ENCODE data around the gene MBD4. TPM values are rescaled to one million over a fixed set of nuclear protein-coding genes. Genes with fewer than 3 reads are reported as not detected.

Gene MBD4
- total RNA-seq, 2 donors from 2014 or later, result 23.0 to 32.5 TPM

DNA sequence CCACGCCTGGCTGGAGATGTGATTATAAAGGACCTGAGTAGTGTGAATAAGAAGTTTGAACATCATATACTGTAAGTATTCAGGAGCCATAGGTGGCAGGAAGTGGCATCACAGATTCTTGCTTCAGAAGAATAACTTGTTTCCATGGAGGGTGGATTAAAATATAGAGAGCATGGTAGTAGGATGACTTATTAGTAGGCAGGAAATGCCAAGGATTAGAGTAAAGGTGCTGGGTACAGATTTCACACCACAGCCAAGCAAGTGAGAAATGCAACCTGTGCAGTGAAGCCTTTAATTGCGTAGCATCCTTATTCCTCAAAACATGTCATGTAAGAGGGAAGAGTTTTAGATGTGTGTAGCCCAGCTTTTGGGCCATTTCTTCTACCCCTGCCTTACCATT lies 31.1 kb upstream of the MBD4 start:
- Histone ChIP-seq H3K27ac (no peak overlapping the region), H3K4me1 (ENCODE audit: control insufficient read depth in 1 of 2, low read depth in 2 of 2) (no peaks in the 10 kb centered on the region), H3K4me3 (no peak overlapping the region), H3K9me3 (no peaks in the 10 kb centered on the region), H3K27me3 (replicated peaks; ENCODE audit: insufficient read depth) (no peaks in the 10 kb centered on the region), H3K36me3 (peaks cover 5% of the 10 kb centered on the region)
- TF ChIP-seq, protein P1, sequence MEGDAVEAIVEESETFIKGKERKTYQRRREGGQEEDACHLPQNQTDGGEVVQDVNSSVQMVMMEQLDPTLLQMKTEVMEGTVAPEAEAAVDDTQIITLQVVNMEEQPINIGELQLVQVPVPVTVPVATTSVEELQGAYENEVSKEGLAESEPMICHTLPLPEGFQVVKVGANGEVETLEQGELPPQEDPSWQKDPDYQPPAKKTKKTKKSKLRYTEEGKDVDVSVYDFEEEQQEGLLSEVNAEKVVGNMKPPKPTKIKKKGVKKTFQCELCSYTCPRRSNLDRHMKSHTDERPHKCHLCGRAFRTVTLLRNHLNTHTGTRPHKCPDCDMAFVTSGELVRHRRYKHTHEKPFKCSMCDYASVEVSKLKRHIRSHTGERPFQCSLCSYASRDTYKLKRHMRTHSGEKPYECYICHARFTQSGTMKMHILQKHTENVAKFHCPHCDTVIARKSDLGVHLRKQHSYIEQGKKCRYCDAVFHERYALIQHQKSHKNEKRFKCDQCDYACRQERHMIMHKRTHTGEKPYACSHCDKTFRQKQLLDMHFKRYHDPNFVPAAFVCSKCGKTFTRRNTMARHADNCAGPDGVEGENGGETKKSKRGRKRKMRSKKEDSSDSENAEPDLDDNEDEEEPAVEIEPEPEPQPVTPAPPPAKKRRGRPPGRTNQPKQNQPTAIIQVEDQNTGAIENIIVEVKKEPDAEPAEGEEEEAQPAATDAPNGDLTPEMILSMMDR (IDR thresholded peaks at IDR 0.05), result no peak
- no peak for ATAC-seq (ENCODE audit: insufficient number of reproducible peaks, low FRiP score, low read depth)
- DNase-seq (ENCODE audit: low spot score), result no peak

DNA sequence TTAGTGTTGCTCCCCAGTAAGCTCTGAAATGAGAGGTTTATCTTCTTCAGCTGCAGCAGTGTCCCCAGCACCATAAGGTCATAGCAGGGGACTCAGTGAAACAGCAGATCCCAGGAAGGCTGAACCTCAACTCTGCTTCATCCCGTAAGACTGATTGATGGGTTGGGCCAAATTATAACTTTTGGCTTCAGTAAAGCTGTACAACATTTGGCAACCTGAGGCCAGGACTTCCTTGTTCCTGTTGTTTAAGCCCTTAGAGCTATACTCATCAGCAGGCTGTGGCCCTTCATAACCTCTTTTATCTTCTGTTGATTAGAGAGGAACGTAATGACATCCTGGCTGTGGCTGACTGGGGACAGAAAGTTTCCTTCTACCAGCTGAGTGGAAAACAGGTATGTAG lies 29.3 kb upstream of the MBD4 start:
- Histone ChIP-seq H3K36me3 (peaks cover 4% of the 10 kb centered on the region), H3K4me3 (no peak overlapping the region), H3K27ac (no peak overlapping the region), H3K9me3 (no peaks in the 10 kb centered on the region), H3K27me3 (replicated peaks; ENCODE audit: insufficient read depth) (no peaks in the 10 kb centered on the region), H3K4me1 (ENCODE audit: control insufficient read depth in 1 of 2, low read depth in 2 of 2) (no peaks in the 10 kb centered on the region)
- ATAC-seq (ENCODE audit: insufficient number of reproducible peaks, low FRiP score, low read depth) (no peak), DNase-seq (ENCODE audit: low spot score) (no peak)
- TF ChIP-seq, protein P1 (IDR thresholded peaks at IDR 0.05), result no peak

DNA sequence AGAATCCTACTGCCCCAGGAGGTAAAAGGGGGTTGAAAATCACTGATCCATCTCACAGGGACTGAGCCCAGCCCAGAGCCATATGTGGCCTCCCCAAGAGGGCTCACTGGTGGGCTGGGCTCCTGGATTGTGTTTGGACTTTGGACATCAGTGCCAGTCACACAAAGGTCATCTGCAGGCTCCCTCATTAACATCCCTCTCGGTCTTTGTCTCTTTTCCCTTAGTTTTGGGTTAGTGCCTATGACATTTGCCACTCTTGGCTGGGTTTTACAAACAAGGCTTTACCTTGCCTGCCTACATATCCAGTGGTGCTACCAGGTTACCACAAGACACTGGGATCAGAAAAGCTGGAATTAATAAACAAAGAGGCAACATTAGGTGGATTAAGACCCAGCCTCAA lies 28.2 kb upstream of the MBD4 start:
- TF ChIP-seq, protein P1 (IDR thresholded peaks at IDR 0.05), result no peak
- Histone ChIP-seq H3K36me3 (peaks cover 4% of the 10 kb centered on the region), H3K27me3 (replicated peaks; ENCODE audit: insufficient read depth) (no peaks in the 10 kb centered on the region), H3K4me3 (no peak overlapping the region), H3K9me3 (no peaks in the 10 kb centered on the region), H3K27ac (no peak overlapping the region), H3K4me1 (ENCODE audit: control insufficient read depth in 1 of 2, low read depth in 2 of 2) (no peaks in the 10 kb centered on the region)
- no peak for DNase-seq (ENCODE audit: low spot score)
- no peak for ATAC-seq (ENCODE audit: insufficient number of reproducible peaks, low FRiP score, low read depth)

DNA sequence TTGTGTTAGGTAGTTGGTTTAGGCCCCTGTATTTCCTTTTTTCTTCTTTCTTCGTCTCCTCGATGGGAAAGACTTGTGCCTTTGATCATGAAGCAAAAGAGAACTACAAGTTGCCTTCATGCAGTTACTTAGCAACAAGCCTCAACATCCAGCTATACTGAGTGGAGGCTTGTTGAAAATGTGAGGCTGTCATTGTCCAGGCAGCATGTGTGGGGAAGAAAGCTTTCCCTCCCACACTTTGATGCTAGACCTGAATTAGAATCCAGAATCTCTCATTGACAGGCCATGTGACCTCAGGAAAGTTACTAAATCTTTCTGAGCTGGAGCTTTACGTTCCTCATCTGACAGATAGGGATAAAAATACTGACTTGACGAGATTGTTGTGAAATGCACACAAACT lies 24.0 kb upstream of the MBD4 start:
- no peak for DNase-seq (ENCODE audit: low spot score)
- Histone ChIP-seq H3K4me3 (no peak overlapping the region), H3K27me3 (replicated peaks; ENCODE audit: insufficient read depth) (no peaks in the 10 kb centered on the region), H3K9me3 (no peaks in the 10 kb centered on the region), H3K4me1 (ENCODE audit: control insufficient read depth in 1 of 2, low read depth in 2 of 2) (no peaks in the 10 kb centered on the region), H3K36me3 (no peaks in the 10 kb centered on the region), H3K27ac (no peak overlapping the region)
- TF ChIP-seq, protein P1 (IDR thresholded peaks at IDR 0.05), result no peak
- ATAC-seq (ENCODE audit: insufficient number of reproducible peaks, low FRiP score, low read depth), result no peak

DNA sequence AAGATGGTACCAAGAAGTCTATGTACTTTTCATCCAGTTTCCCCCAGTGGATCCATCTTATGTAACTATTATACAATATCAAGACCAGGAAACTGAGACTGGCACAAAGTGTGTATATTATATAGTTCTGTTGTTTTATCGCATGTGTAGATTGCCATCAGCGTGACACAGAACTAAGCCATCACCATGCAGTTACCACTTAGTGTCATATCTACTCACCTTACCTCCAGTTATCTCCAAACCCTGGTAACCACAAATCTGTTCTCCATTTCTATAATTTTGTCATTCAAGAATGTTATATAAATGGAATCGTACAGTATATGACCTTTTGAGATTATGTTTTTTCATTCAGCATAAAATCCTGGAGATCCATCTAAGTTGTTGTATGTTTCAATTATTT lies 23.3 kb upstream of the MBD4 start:
- Histone ChIP-seq H3K4me1 (ENCODE audit: control insufficient read depth in 1 of 2, low read depth in 2 of 2) (no peaks in the 10 kb centered on the region), H3K27me3 (replicated peaks; ENCODE audit: insufficient read depth) (no peaks in the 10 kb centered on the region), H3K9me3 (no peaks in the 10 kb centered on the region), H3K27ac (no peak overlapping the region), H3K4me3 (no peak overlapping the region), H3K36me3 (peaks cover 4% of the 10 kb centered on the region)
- TF ChIP-seq, protein P1 (IDR thresholded peaks at IDR 0.05), result no peak
- DNase-seq (ENCODE audit: low spot score), result no peak
- ATAC-seq (ENCODE audit: insufficient number of reproducible peaks, low FRiP score, low read depth), result no peak

Data from thoracic aorta (tissue), 2 donors.